Measurements from ENCODE around the gene SCN8A. TPM values are rescaled to one million over a fixed set of nuclear protein-coding genes. Genes with fewer than 3 reads are reported as not detected.

Gene SCN8A
- total RNA-seq, 1 experiment from 2014 or later = 5.4 TPM

- CTCF ChIA-PET = no interaction called here
- Histone ChIP-seq H3K4me1 (ENCODE audit: insufficient read depth, low read length, poor library complexity, severe bottlenecking) (no peaks in the 10 kb centered on the region), H3K9me3 (ENCODE audit: low read depth, low read length, poor library complexity, severe bottlenecking) (no peaks in the 10 kb centered on the region), H3K4me3 (ENCODE audit: low read depth, low read length, poor library complexity, severe bottlenecking) (no peak overlapping the region), H3K27ac (ENCODE audit: low read depth, low read length, poor library complexity, severe bottlenecking) (no peak overlapping the region), H3K27me3 (replicated peaks; ENCODE audit: insufficient read depth, low read depth, low read length, poor library complexity) (no peaks in the 10 kb centered on the region), H3K36me3 (ENCODE audit: insufficient read depth, low read length, poor library complexity, severe bottlenecking) (no peaks in the 10 kb centered on the region)
- POLR2A ChIA-PET (ENCODE audit: low non-redundant PET) = no interaction called here
- no peak for TF ChIP-seq CTCF (conservative IDR thresholded peaks at IDR 0.05; ENCODE audit: low read depth, low read length)
- no peak for TF ChIP-seq EZH2 (IDR thresholded peaks at IDR 0.05; ENCODE audit: borderline replicate concordance, low read depth, low read length, poor library complexity, severe bottlenecking)
- intact Hi-C loops (cut with micrococcal nuclease; ENCODE audit: unreplicated experiment) = no loop called here
- BruUV-seq (replicated peaks) = no TSS peak
- no peak for DNase-seq (ENCODE audit: low spot score)
Measured at GRCh38 chr12:51653431-51653830, 62.4 kb downstream of the SCN8A start.

DNA sequence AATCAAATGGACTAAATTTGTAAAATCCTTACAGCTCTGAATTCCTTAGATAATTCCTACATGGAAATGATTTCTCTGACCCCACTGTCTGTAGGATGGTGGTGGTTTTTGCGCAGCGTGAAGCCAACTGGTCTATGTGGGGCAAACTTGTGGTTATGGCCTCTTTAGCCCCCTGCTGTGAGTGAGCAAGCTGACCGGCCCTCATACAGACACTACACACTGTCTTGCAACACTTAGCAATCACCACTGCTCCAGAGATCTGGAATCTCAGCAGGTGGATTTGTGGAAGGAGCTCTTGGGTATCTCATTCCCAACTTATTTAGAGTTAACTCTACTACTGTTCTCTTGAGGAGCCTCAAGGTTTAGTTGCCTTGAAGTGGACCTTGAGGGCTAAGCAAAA lies 70.2 kb downstream of the SCN8A start:
- TF ChIP-seq CTCF (conservative IDR thresholded peaks at IDR 0.05; ENCODE audit: low read depth, low read length) (no peak), EZH2 (IDR thresholded peaks at IDR 0.05; ENCODE audit: borderline replicate concordance, low read depth, low read length, poor library complexity, severe bottlenecking) (no peak)
- peaks cover 1% of the 10 kb centered on the region for H3K4me1 ChIP-seq (ENCODE audit: insufficient read depth, low read length, poor library complexity, severe bottlenecking)
- DNase-seq (ENCODE audit: low spot score) = no peak
- no TSS peak for BruUV-seq (replicated peaks)
- no peaks in the 10 kb centered on the region for H3K9me3 ChIP-seq (ENCODE audit: low read depth, low read length, poor library complexity, severe bottlenecking)
- intact Hi-C loops (cut with micrococcal nuclease; ENCODE audit: unreplicated experiment) = no loop called here
- H3K27ac ChIP-seq (ENCODE audit: low read depth, low read length, poor library complexity, severe bottlenecking) = no peak overlapping the region
- ChIA-PET POLR2A (ENCODE audit: low non-redundant PET) (no interaction called here), CTCF (no interaction called here)
- H3K27me3 ChIP-seq (replicated peaks; ENCODE audit: insufficient read depth, low read depth, low read length, poor library complexity) = no peaks in the 10 kb centered on the region
- no peaks in the 10 kb centered on the region for H3K36me3 ChIP-seq (ENCODE audit: insufficient read depth, low read length, poor library complexity, severe bottlenecking)
- no peak overlapping the region for H3K4me3 ChIP-seq (ENCODE audit: low read depth, low read length, poor library complexity, severe bottlenecking)

- no peaks in the 10 kb centered on the region for H3K36me3 ChIP-seq (ENCODE audit: insufficient read depth, low read length, poor library complexity, severe bottlenecking)
- DNase-seq (ENCODE audit: low spot score) = no peak
- TF ChIP-seq EZH2 (IDR thresholded peaks at IDR 0.05; ENCODE audit: borderline replicate concordance, low read depth, low read length, poor library complexity, severe bottlenecking) (no peak), CTCF (conservative IDR thresholded peaks at IDR 0.05; ENCODE audit: low read depth, low read length) (no peak)
- ChIA-PET POLR2A (ENCODE audit: low non-redundant PET) (no interaction called here), CTCF (no interaction called here)
- H3K4me1 ChIP-seq (ENCODE audit: insufficient read depth, low read length, poor library complexity, severe bottlenecking) = peaks cover 5% of the 10 kb centered on the region
- no peak overlapping the region for H3K27ac ChIP-seq (ENCODE audit: low read depth, low read length, poor library complexity, severe bottlenecking)
- no peak overlapping the region for H3K4me3 ChIP-seq (ENCODE audit: low read depth, low read length, poor library complexity, severe bottlenecking)
- H3K9me3 ChIP-seq (ENCODE audit: low read depth, low read length, poor library complexity, severe bottlenecking) = no peaks in the 10 kb centered on the region
- no TSS peak for BruUV-seq (replicated peaks)
- intact Hi-C loops (cut with micrococcal nuclease; ENCODE audit: unreplicated experiment) = no loop called here
- no peaks in the 10 kb centered on the region for H3K27me3 ChIP-seq (replicated peaks; ENCODE audit: insufficient read depth, low read depth, low read length, poor library complexity)
Measured at GRCh38 chr12:51661836-51662235, 70.8 kb downstream of the SCN8A start.

Measured in A673 (cell line).